ENCODE measurements around the gene COX6A1.
"Not testable (repeated sequence)": the region's sequence is repeated elsewhere in the genome, so short reads cannot be mapped to it uniquely, and the experiment has no call there.

COX6A1 gene

DNA sequence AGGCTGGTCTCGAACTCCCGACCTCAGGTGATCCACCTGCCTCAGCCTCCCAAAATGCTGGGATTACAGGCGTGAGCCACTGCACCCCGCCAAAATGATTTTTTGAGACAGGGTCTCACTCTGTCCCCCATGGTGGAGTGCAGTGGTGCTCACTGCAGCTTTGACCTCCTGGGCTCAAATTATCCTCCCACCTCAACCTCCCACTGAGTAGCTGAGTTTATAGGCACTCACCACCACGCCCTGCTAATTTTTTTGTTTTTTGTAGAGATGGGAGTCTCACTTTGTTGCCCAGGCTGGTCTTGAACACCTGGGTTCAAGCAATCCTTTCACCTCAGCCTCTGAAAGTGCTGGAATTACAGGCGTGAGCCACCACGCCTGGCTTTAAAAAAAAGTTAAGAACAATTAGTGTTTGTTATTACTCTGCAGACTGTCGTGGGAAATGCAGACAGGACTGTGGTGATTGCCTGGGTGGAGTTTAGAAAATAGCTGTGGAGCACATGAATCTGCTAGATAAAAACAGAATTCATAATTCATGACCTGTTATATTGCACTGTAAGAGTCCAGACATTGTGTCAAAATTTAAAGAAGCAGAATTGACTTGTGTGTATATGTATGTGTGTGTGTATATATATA, 9.2 kb upstream of the COX6A1 start:
- DNase-seq, result no peak

DNA sequence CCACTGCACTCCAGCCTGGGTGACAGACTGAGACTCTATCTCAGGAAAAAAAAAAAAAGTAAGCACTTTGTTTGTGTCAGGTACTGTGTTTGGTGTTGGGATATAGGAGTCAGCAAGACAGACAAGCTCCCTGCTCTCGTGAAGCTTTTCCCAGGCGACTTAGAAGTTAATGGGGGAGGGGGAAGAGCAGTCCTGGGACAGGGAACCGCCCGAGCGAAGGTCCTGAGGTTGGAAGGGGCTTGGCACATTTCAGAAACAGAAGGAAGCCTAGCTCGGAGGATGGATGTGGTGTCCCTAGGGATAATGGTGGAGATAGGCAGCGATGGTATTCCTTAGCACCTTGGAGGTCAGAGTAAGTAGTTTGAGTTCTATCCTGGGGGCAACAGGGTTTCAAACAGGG, 8.5 kb upstream of the COX6A1 start:
- no peak for DNase-seq

DNA sequence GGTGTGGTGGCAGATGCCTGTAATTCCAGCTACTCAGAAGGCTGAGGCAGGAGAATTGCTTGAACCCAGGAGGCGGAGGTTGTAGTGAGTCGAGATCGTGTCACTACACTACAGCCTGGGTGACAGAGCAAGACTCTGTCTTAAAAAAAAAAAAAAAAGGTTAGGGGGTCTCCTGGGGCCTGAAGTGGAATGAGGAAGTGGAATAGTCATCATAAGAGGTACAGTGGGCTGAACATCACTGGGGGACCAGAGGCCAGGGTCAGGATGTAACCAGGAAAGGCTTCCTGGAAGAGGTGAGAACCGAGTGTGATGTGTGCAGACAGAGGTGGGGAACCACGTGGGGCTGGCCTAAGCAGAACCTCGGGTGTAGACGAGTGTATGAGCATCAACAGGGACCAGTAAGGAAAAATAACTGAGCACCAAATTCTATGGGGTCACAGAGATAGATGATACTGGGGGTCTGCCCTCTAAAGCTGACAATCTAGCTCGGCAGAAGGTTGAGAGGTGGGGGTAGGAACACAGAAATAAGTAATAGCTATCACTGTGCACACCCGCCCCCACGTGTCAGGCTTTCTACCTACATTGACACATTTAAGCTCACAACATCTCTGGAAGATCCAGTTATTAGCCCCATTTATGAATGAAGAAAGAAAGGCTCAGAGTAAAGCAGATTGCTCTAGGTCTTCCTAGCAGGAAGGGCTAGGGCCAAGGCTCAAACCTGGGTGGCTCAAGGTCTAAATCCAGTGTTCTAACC, 5.0 kb upstream of the COX6A1 start:
- no peak for DNase-seq

DNA sequence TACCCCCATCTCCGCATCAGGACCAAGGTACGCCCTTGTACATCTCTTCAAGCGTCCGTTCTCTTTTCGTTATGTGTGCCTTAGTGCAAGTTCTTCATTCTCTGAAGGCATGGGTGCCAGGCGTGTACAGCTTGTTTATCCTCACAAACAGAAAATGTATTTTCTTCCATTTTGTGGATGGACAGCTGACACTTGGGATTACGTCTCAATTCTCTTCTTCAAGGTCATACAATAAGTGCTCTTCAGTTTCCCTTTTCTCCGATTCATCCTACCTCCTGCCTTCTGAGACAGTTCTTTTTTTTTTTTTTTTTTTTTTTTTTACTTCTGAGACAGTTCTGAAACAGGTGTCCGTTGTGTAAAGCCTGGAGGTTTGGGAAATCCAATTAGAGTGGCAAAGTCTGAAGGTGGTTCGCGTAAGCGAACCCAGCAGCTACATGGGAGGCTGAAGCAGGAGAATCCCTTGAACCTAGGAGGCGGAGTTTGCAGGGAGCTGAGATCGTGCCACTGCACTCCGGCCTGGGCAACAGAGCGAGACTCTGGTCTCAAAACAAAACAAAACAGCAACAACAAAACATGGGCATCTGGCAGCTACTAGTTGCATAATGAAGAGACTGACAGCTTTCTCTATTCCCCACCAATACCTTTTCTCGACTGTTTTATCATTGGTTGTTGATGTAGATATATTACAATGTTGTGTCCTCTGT, 734 bp downstream of the COX6A1 start:
- no peak for DNase-seq

- DNase-seq, result no peak
Observed at GRCh38 chr12:120439646-120440247, 1.8 kb downstream of the COX6A1 start.

DNA sequence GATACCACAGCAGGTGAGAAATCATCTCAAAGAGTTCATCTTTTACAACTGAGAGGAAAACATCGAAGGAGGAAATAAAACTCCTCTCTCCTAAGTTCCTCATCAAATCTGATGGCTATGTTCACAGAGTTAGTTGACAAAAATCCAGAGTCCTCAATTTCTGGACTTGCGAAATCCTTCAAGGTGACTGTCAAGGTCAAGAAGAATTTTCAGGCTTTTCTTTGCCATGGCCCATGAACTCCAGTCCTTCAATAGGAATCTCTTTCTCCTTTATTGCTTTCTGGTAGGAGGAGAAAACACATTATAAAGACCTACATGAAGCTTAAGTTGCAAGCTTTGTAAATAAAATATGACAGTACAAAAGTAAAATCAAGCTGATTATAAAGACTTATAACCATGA, 6.8 kb downstream of the COX6A1 start:
- no peak for DNase-seq

GRCh38 chr12:120445911-120446843, 8.3 kb downstream of the COX6A1 start, which contains the start of the genes GATC and TRIAP1:
Gene GATC (plus strand): TSS chr12:120446444. CDS start chr12:120446481, 37 bp downstream.
Gene TRIAP1 (minus strand): TSS chr12:120446384. CDS start chr12:120446372, 12 bp downstream.
- no peak for DNase-seq

DNA sequence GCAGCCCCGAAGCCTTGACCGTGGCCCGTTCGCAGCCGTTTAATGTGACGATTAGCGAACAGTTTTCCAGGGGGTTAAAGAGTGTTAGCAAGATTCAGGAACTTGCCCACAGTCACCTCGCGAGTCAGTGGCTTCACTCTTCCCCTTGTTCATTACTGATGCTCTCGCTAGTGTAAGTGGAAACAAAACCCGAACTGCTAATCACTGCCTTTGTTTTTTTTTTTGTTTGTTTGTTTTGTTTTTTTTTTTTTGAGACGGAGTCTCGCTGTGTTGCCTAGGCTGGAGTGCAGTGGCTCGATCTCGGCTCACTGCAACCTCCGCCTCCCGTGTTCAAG, 8.9 kb downstream of the COX6A1 start:
- not testable (repeated sequence) for DNase-seq

GRCh38 chr12:120447992-120448391, 10.1 kb downstream of the COX6A1 start:
- no peak for DNase-seq

DNA sequence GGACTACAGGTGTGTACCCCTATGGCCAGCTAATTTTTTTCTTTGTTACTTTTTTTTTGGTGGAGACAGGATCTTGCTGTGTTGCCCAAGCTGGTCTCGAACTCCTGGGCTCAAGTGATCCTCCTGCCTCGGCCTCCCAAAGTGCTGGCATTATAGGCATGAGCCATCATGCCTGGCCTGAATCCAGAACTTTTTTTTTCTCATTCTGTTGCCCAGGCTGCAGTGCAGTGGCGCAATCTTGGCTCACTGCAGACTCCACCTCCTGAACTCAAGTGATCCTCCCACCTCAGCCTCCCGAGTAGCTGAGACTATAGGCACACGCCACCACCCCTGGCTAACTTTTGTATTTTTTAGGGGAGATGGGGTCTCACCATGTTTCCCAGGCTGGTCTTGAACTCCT, 14.6 kb downstream of the COX6A1 start:
- not testable (repeated sequence) for DNase-seq

- no peak for DNase-seq
Observed at GRCh38 chr12:120453060-120453750, 15.3 kb downstream of the COX6A1 start.

- DNase-seq, result no peak
Observed at GRCh38 chr12:120453977-120454376, 16.1 kb downstream of the COX6A1 start.

- DNase-seq, result no peak
Observed at GRCh38 chr12:120455302-120455701, 17.4 kb downstream of the COX6A1 start.

GRCh38 chr12:120457133-120457532, 19.2 kb downstream of the COX6A1 start:
- no peak for DNase-seq

DNA sequence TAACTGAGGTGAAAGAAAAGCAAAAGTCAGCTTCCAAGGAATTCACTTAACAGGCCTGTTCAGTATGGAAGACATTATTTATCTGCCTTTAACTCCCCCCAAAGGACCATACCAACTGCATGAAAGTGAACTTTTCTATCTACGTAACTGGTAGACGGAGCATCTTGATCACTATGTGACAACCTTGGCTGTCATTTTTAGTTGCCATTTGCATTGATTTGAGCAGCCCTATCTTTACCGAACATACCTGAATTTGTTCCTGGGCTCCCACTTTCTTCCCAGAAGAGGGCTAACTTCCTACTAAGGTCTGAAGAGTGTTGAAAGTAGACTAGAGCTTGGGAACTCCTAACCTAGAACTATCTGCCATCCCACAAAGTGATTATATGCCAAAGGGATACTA, 22.2 kb downstream of the COX6A1 start:
- DNase-seq, result no peak

DNA sequence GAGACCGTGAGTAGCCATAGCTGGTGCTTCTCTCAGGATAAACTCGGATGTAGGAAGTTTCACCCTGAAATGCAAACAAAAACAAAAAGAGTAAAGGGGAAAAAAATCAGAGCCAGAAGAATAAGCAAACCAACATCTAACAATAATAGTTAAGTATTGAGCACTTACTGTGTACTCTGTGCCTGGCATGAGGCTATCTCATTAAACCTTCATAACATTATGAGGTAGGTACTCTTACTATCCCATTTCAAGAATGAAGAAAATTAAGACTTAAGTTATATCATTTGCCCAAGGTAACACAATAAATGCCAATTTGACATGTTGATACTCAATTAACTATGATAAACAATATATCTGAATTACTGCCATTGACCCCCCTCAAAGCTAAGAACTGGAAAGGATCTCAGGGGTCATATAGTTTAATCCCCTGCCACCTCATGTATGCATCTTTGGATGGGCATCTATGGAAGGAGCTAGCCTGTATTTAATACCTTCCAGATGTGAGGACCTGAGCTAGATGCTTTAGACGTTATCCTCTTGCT, 24.3 kb downstream of the COX6A1 start:
- DNase-seq, result no peak

GRCh38 chr12:120463712-120464111, 25.8 kb downstream of the COX6A1 start:
- DNase-seq, result no peak

- DNase-seq, result no peak
Observed at GRCh38 chr12:120465756-120466155, 27.8 kb downstream of the COX6A1 start.

- no peak for DNase-seq
Observed at GRCh38 chr12:120466560-120467315, 28.8 kb downstream of the COX6A1 start.

GRCh38 chr12:120467439-120467838, 29.5 kb downstream of the COX6A1 start:
- DNase-seq, result no peak
